T-cell (primary cell): ENCODE data around the gene PRKAR1B. TPM values are rescaled to one million over a fixed set of nuclear protein-coding genes. Genes with fewer than 3 reads are reported as not detected.

Experiments
- ATAC-seq, 4 experiments: fragments of 200-7000 bp in 3 of 4; fragments of 150-1000 bp in 1 of 4; cut with Tn5 transposase; replicated peaks in 1 of 4; 1 replicate in 3 of 4; 2 replicates in 1 of 4; pipeline ENCODE4 v1.10.0; 2021; ENCODE audit warnings: moderate library complexity in 3 of 4, mild to moderate bottlenecking in 2 of 4, moderate number of reproducible peaks in 1 of 4
- CTCF ChIA-PET, 2 donors: fragments of 300-600 bp; sonication (Branson Sonifier 250); formaldehyde crosslinking; loops; one replicate each; lab custom pipeline; 2022; ENCODE audit warnings: antibody characterized with exemption in 2 of 2; lab: Charles Lee
- POLR2A ChIA-PET, 2 donors: fragments of 300-600 bp; sonication (Branson Sonifier 250); formaldehyde crosslinking; loops; one replicate each; lab custom pipeline; 2022; ENCODE audit warnings: antibody characterized with exemption in 2 of 2; lab: Charles Lee
- DNase-seq, 35 experiments: peaks; one replicate each; pipeline versions ENCODE4 v3.0.0 to v3.0.0-alpha.2; 2013 to 2023
- H3K27ac ChIP-seq: one replicate; pipeline ENCODE4 v1.5.1; 2013; ENCODE audit warnings: low read length
- H3K27me3 ChIP-seq, 2 experiments: replicated peaks in 1 of 2; 1 replicate in 1 of 2; 2 replicates in 1 of 2; pipeline versions ENCODE4 v1.6.1 to v1.7.0; 2013; ENCODE audit warnings: low read length in 1 of 2, mixed read lengths in 1 of 2; ENCODE audit not compliant: control insufficient read depth in 2 of 2, insufficient read depth in 2 of 2; ENCODE audit errors: extremely low read depth in 1 of 2
- H3K36me3 ChIP-seq, 2 donors: 1 replicate in 1 of 2; 2 replicates in 1 of 2; pipeline versions ENCODE4 v1.6.1 to v1.7.0; 2013; ENCODE audit warnings: low read length in 1 of 2; ENCODE audit not compliant: control insufficient read depth in 2 of 2, insufficient read depth in 1 of 2; ENCODE audit errors: extremely low read depth in 1 of 2
- H3K4me1 ChIP-seq, 2 experiments: 1 replicate in 1 of 2; 2 replicates in 1 of 2; pipeline versions ENCODE4 v1.6.1 to v1.7.0; 2013; ENCODE audit warnings: low read length in 2 of 2, mixed read lengths in 1 of 2; ENCODE audit not compliant: insufficient read depth in 2 of 2, control insufficient read depth in 1 of 2; ENCODE audit errors: extremely low read depth in 1 of 2
- H3K4me3 ChIP-seq, 2 donors: 1 replicate in 1 of 2; 2 replicates in 1 of 2; pipeline versions ENCODE4 v1.5.1 to v1.7.0; 2013; ENCODE audit warnings: mild to moderate bottlenecking in 2 of 2, low read length in 1 of 2, moderate library complexity in 1 of 2; ENCODE audit not compliant: control insufficient read depth in 1 of 2; ENCODE audit errors: extremely low read depth in 1 of 2
- H3K9me3 ChIP-seq: 2 replicates; pipeline ENCODE4 v1.7.0; 2013
- H3K27ac Mint-ChIP-seq, 2 donors: one replicate each; pipeline ENCODE4 v1.8.0; 2020 to 2021; ENCODE audit warnings: mild to moderate bottlenecking in 2 of 2, mixed read lengths in 2 of 2
- H3K27me3 Mint-ChIP-seq, 2 donors: one replicate each; pipeline ENCODE4 v1.8.0; 2021 to 2022; ENCODE audit warnings: mixed read lengths in 2 of 2
- H3K36me3 Mint-ChIP-seq: one replicate; pipeline ENCODE4 v1.8.0; 2021; ENCODE audit warnings: mixed read lengths
- H3K4me1 Mint-ChIP-seq, 3 donors: one replicate each; pipeline ENCODE4 v1.8.0; 2020 to 2022; ENCODE audit warnings: mixed read lengths in 3 of 3, mild to moderate bottlenecking in 1 of 3
- H3K4me3 Mint-ChIP-seq, 3 donors: one replicate each; pipeline ENCODE4 v1.8.0; 2020 to 2022; ENCODE audit warnings: mild to moderate bottlenecking in 3 of 3, mixed read lengths in 3 of 3, moderate library complexity in 3 of 3
- H3K9me3 Mint-ChIP-seq, 3 donors: one replicate each; pipeline ENCODE4 v1.8.0; 2020 to 2022; ENCODE audit warnings: mixed read lengths in 3 of 3
- WGBS: methylation state at CpG from one replicate; pipeline ENCODE4 v1.1.5; 2013; ENCODE audit warnings: missing lambda C conversion rate; ENCODE audit not compliant: insufficient coverage; 5-methylcytosine and 5-hydroxymethylcytosine counted together
- total RNA-seq, 35 experiments: library from RNA in 6 of 35; stranded (reverse) in 6 of 35; fragments of 120-200 nt in 1 of 35; gene quantifications; one replicate each; pipeline versions ENCODE4 v1.2.1 to v1.2.4 and lab custom pipeline; 2013 to 2026

The PRKAR1B gene
- total RNA-seq, 5 donors from 2014 or later (not counting 1 experiment from before 2014, with no cell fraction given) = 20.7 to 35.4 (median 24.4) TPM

DNA sequence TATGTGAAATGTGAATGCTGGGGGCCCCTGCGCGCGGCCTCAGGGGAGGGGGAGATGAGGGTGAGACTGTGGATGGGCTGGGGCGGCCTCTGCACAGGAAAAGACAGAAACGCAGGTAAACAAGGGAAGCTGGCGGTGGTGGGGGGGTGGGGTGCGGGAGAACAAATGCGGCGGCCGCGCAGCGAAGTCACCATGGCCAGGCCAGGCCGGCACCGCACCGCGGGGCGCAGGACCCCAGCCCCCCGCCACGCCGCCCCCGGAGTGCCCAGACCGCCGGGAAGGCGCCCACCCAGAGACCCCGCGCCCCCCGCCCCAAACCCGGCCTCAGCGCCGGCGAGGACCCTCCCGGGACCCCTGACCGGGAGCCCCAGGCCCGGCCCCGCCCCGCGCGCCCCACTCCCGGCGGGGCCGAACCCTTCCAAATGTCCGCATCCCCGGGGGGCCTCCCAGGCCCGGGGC lies 15.1 kb downstream of the PRKAR1B start:
- Mint-ChIP-seq H3K27ac (no peak overlapping the region), H3K4me3 (peak overlapping the region; percentile 24 to 69 (median 37)), H3K36me3 (peaks cover 9% of the 10 kb centered on the region), H3K27me3 (peaks cover 0 to 6% of the 10 kb centered on the region in 2 donors), H3K9me3 (no peaks in the 10 kb centered on the region), H3K4me1 (peaks cover 15 to 16% (median 15%) of the 10 kb centered on the region in 3 donors)
- H3K27me3 ChIP-seq = peaks cover 0 to 15% of the 10 kb centered on the region in 2 experiments
- H3K4me1 ChIP-seq = peaks cover 0 to 15% of the 10 kb centered on the region in 2 experiments
- ChIA-PET CTCF (no interaction called here), POLR2A (no interaction called here)
- no peaks in the 10 kb centered on the region for H3K36me3 ChIP-seq
- 14% methylated on average over 27 of the region's 44 CpGs for WGBS
- DNase-seq (peak in 6 of 35 experiments; percentile 6 to 27 (median 16)), ATAC-seq (peak in 3 of 4 experiments; percentile 28 to 70 (median 62))
- H3K4me3 ChIP-seq = peak overlapping the region; percentile 17 to 24
- H3K27ac ChIP-seq = no peak overlapping the region
- no peaks in the 10 kb centered on the region for H3K9me3 ChIP-seq

DNA sequence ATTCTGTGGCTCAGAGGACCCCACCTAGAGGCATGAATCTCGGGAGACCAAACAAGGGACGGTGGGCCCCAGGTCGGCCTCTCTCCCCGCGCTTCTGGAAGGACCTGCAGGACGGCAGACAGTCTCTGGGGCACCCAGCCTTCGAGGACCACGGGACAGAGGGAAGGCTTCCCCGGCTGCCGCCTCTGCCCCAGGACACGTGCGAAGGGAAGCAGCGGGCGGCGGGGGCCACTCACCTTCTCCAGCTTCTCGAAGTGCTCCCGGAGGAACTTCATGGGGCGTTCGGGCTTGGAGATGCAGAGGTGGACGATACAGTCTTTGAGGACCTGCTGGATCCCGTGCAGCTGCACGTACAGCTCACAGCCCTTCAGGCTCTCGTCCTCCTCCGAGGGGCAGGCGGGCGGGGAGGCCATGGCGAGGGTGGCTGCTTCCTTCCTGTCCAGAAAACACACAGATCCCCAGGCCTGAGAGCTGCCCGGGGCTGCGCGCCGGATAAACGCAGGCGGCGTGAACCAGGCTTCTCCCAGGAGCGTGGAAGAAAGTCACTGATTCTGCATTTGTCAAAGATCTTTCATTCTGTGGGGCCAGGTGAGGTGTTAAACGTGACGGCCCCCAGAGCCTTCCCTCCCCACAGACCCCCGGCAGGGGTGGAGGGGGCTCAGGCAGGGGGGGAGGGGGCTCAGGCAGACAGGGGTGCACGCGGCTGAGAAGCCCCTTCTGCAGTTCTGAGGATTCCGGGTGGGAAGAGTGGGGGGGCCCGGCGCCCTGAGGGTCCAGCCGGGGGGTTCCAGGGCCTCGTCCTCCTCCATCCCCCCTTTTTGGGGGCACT lies 15.8 kb downstream of the PRKAR1B start:
- H3K4me1 ChIP-seq = peaks cover 0 to 15% of the 10 kb centered on the region in 2 experiments
- peak overlapping the region in 1 of 2 donors; percentile 79 for H3K27ac Mint-ChIP-seq
- peaks cover 0 to 15% of the 10 kb centered on the region in 2 experiments for H3K27me3 ChIP-seq
- 96% methylated on average over 22 of the region's 45 CpGs for WGBS
- H3K9me3 ChIP-seq = no peaks in the 10 kb centered on the region
- no peak for DNase-seq
- H3K4me3 ChIP-seq = peak overlapping the region; percentile 24 to 26
- no peak overlapping the region for H3K27ac ChIP-seq
- peaks cover 0 to 6% of the 10 kb centered on the region in 2 donors for H3K27me3 Mint-ChIP-seq
- peaks cover 10% of the 10 kb centered on the region for H3K36me3 Mint-ChIP-seq
- H3K36me3 ChIP-seq = no peaks in the 10 kb centered on the region
- ATAC-seq = no peak
- H3K4me3 Mint-ChIP-seq = peak overlapping the region; percentile 55 to 69 (median 66)
- POLR2A ChIA-PET = no interaction called here
- H3K9me3 Mint-ChIP-seq = no peaks in the 10 kb centered on the region
- peaks cover 13 to 16% (median 15%) of the 10 kb centered on the region in 3 donors for H3K4me1 Mint-ChIP-seq
- CTCF ChIA-PET = interaction anchor here in 1 of 2 donors (0.7 kb wide), 1 partner anchor 25 kb away, joined by 3 read pairs; no protein-coding TSS in a partner anchor

DNA sequence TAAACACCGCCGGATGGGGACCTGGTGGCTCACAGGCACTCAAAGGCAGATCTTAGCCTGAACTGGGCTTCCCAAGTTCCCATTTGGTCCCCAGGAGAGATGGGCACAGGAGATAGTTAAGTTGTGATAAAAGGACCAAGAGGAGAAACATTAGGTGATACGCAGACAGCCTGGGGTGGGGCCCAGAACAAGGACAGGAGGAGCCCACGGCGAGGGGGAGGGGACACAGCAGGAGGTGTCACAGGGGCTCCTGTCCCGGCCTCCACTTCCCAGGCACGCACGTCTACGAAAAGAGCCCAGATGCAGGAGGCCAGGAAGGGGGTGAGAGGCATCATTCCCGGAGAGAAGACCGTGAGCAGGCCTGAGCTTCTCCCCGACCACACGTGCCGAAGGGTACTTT lies 16.9 kb downstream of the PRKAR1B start:
- Mint-ChIP-seq H3K27me3 (peaks cover 0 to 6% of the 10 kb centered on the region in 2 donors), H3K4me3 (peak overlapping the region; percentile 26 to 70 (median 62)), H3K4me1 (peaks cover 11 to 16% (median 15%) of the 10 kb centered on the region in 3 donors), H3K27ac (peak overlapping the region in 1 of 2 donors; percentile 36), H3K36me3 (peaks cover 10% of the 10 kb centered on the region), H3K9me3 (no peaks in the 10 kb centered on the region)
- Histone ChIP-seq H3K9me3 (no peaks in the 10 kb centered on the region), H3K27ac (no peak overlapping the region), H3K4me3 (no peak overlapping the region), H3K27me3 (peaks cover 0 to 15% of the 10 kb centered on the region in 2 experiments), H3K36me3 (no peaks in the 10 kb centered on the region), H3K4me1 (peaks cover 0 to 15% of the 10 kb centered on the region in 2 experiments)
- 94% methylated on average over 11 of the region's 14 CpGs for WGBS
- ChIA-PET POLR2A (no interaction called here), CTCF (interaction anchor here in 1 of 2 donors (0.7 kb wide), 1 partner anchor 26 kb away, joined by 3 read pairs; no protein-coding TSS in a partner anchor)
- ATAC-seq = no peak
- peak in 1 of 35 experiments; percentile 11 for DNase-seq

DNA sequence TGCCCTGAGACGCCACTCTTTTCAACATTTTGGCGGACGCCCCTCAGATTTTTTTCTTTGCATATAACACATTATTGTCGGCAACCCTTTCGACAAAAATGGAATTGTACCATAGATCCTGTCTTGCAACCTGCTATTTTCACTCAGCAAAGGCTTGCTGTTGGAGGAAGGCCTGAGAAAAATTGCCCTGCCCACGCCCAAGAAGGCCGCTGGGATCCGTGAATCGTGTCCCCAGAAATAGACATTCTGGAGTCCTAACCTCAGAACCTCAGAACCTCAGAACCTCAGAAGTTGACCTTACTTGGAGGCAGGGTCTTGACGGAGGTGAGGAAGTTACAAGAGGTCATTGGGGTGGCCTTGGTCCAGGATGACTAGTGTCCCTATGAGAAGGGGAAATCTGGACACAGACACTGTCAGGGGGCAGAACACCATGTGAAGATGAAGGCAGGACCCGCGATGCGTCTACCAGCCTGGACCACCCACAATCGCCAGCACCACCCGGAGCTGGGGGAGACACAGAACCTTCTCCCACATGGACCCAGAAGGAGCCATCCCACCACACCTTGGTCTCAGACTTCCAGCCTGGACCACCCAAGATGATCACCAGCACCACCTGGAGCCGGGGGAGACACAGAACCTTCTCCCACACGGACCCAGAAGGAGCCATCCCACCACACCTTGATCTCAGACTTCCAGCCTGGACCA lies 19.6 kb downstream of the PRKAR1B start:
- 97% methylated on average over 7 of the region's 17 CpGs for WGBS
- no peak overlapping the region for H3K4me3 ChIP-seq
- POLR2A ChIA-PET = no interaction called here
- CTCF ChIA-PET = no interaction called here
- H3K9me3 ChIP-seq = no peaks in the 10 kb centered on the region
- H3K36me3 ChIP-seq = no peaks in the 10 kb centered on the region
- Mint-ChIP-seq H3K27ac (no peak overlapping the region), H3K4me3 (no peak overlapping the region), H3K4me1 (peaks cover 0 to 10% (median 6%) of the 10 kb centered on the region in 3 donors), H3K27me3 (no peaks in the 10 kb centered on the region), H3K36me3 (peaks cover 21% of the 10 kb centered on the region), H3K9me3 (peaks cover 5 to 8% (median 8%) of the 10 kb centered on the region in 3 donors)
- ATAC-seq (no peak), DNase-seq (no peak)
- H3K27me3 ChIP-seq = peaks cover 0 to 5% of the 10 kb centered on the region in 2 experiments
- H3K27ac ChIP-seq = no peak overlapping the region
- H3K4me1 ChIP-seq = peaks cover 0 to 9% of the 10 kb centered on the region in 2 experiments

DNA sequence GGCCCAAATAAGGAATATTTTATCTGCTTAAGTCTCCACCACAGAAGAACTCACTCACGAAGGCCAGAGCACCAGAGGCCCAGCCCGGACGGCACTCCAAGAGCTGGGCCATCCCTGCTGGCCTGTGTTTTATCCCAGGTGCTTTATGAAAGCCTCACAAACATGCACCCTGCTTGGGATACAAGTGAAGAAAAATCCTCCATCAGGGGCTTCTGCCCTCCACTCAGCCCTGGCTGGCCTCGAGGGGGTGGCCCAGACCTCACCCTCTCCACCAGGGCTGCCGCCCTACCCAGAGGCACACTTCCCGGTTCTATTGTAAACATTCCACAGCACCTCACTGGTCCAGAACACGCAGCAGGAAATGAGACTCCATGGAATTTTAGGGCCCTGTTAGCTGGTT lies 20.4 kb downstream of the PRKAR1B start:
- CTCF ChIA-PET = no interaction called here
- no peak overlapping the region for H3K27ac Mint-ChIP-seq
- no peak for ATAC-seq
- peaks cover 0 to 10% (median 6%) of the 10 kb centered on the region in 3 donors for H3K4me1 Mint-ChIP-seq
- DNase-seq = no peak
- Histone ChIP-seq H3K4me3 (no peak overlapping the region), H3K4me1 (peaks cover 0 to 7% of the 10 kb centered on the region in 2 experiments), H3K27ac (no peak overlapping the region), H3K9me3 (no peaks in the 10 kb centered on the region), H3K27me3 (peaks cover 0 to 4% of the 10 kb centered on the region in 2 experiments), H3K36me3 (no peaks in the 10 kb centered on the region)
- H3K27me3 Mint-ChIP-seq = no peaks in the 10 kb centered on the region
- H3K36me3 Mint-ChIP-seq = peaks cover 25% of the 10 kb centered on the region
- no peak overlapping the region for H3K4me3 Mint-ChIP-seq
- 100% methylated on average over 4 of the region's 7 CpGs for WGBS
- H3K9me3 Mint-ChIP-seq = peaks cover 5 to 8% (median 8%) of the 10 kb centered on the region in 3 donors
- POLR2A ChIA-PET = no interaction called here

DNA sequence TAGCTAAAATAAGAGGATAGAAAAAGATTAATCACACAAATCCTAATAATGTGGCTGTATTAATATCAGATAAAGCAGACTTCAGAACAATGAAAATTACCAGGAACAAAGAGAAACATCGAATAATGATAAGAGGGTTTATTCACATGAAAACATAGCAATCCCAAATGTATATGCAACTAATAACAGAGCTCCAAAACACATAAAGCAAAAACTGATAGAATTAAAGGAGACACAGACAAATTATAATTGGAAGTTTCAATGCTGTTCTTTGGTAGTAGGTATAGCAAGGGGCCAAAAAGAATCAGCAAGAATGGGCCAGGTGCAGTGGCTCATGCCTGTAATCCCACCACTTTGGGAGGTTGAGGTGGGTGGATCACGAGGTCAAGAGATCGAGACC lies 24.0 kb downstream of the PRKAR1B start:
- no peak for ATAC-seq
- no peak overlapping the region for H3K27ac Mint-ChIP-seq

More for the DNA sequence above, 24.0 kb downstream of the PRKAR1B start:
- CTCF ChIA-PET = no interaction called here
- Mint-ChIP-seq H3K9me3 (peaks cover 5 to 8% (median 8%) of the 10 kb centered on the region in 3 donors), H3K36me3 (peaks cover 29% of the 10 kb centered on the region), H3K4me1 (peaks cover 0 to 14% (median 2%) of the 10 kb centered on the region in 3 donors), H3K4me3 (no peak overlapping the region), H3K27me3 (no peaks in the 10 kb centered on the region)
- no peaks in the 10 kb centered on the region for H3K27me3 ChIP-seq
- no peak for DNase-seq
- POLR2A ChIA-PET = interaction anchor here (0.6 to 0.7 kb wide), 2 partner anchors 44 to 112 kb away, joined by 8 to 15 read pairs; no protein-coding TSS in a partner anchor
- no peaks in the 10 kb centered on the region for H3K4me1 ChIP-seq
- no CpG with 5 or more reads among the region's 3 CpGs for WGBS
- H3K9me3 ChIP-seq = no peaks in the 10 kb centered on the region
- H3K27ac ChIP-seq = no peak overlapping the region
- no peak overlapping the region for H3K4me3 ChIP-seq
- peaks cover 6 to 8% of the 10 kb centered on the region in 2 donors for H3K36me3 ChIP-seq
